ENCODE measurements around the gene ENTR1.

Gene ENTR1

GRCh38 chr9:136353088-136353487 lies 57.3 kb downstream of the ENTR1 start:
- H3K4me1 ChIP-seq (ENCODE audit: insufficient read depth, insufficient read length), result peaks cover 14% of the 10 kb centered on the region
- no peak for TF ChIP-seq ZNF274 (IDR thresholded peaks at IDR 0.05; ENCODE audit: low read depth, low read length)
- no peak for TF ChIP-seq YY1 (IDR thresholded peaks at IDR 0.05; ENCODE audit: insufficient read depth, insufficient read length)
- TF ChIP-seq SUZ12 (IDR thresholded peaks at IDR 0.05; ENCODE audit: extremely low read depth, insufficient read depth, insufficient read length), result no peak
- no peak overlapping the region for H3K9ac ChIP-seq (ENCODE audit: insufficient read length, low read depth)
- H3K4me3 ChIP-seq (ENCODE audit: insufficient read length, low read depth), result no peak overlapping the region
- no peak for DNase-seq (ENCODE audit: low read depth, low spot score)
- H3K9me3 ChIP-seq (ENCODE audit: insufficient read depth, low read length), result no peaks in the 10 kb centered on the region; the same call in 1 of the 2 replicates
- H3K36me3 ChIP-seq (ENCODE audit: insufficient read depth, insufficient read length, low read length), result peaks cover 39% of the 10 kb centered on the region
- no peaks in the 10 kb centered on the region for H3K27me3 ChIP-seq (ENCODE audit: insufficient read depth, insufficient read length)

GRCh38 chr9:136352682-136353081 lies 57.7 kb downstream of the ENTR1 start:
- H3K36me3 ChIP-seq (ENCODE audit: insufficient read depth, insufficient read length, low read length), result peaks cover 34% of the 10 kb centered on the region
- no peaks in the 10 kb centered on the region; the same call in 1 of the 2 replicates for H3K9me3 ChIP-seq (ENCODE audit: insufficient read depth, low read length)
- no peak for DNase-seq (ENCODE audit: low read depth, low spot score)
- no peak for TF ChIP-seq SUZ12 (IDR thresholded peaks at IDR 0.05; ENCODE audit: extremely low read depth, insufficient read depth, insufficient read length)
- no peak for TF ChIP-seq YY1 (IDR thresholded peaks at IDR 0.05; ENCODE audit: insufficient read depth, insufficient read length)
- H3K27me3 ChIP-seq (ENCODE audit: insufficient read depth, insufficient read length), result no peaks in the 10 kb centered on the region
- H3K4me3 ChIP-seq (ENCODE audit: insufficient read length, low read depth), result no peak overlapping the region
- peak overlapping the region; percentile 42 for H3K9ac ChIP-seq (ENCODE audit: insufficient read length, low read depth)
- H3K4me1 ChIP-seq (ENCODE audit: insufficient read depth, insufficient read length), result peaks cover 18% of the 10 kb centered on the region

Data from NT2/D1 (cell line).